IPS-11a (cell line): ENCODE measurements around the gene LSM6.

Experiments used
- H3K4me3 ChIP-seq: one replicate; pipeline ENCODE4 v1.5.1; 2013; ENCODE audit warnings: low read depth, low read length, control low read depth

Gene LSM6

GRCh38 chr4:146175541-146176453 is at the start of gene LSM6:
TSS of gene LSM6 (plus strand) at chr4:146175718. CDS start at chr4:146182922, 7,204 bp downstream.
- H3K4me3 ChIP-seq = peak within 1 kb of the TSS; percentile 77

GRCh38 chr4:146132445-146132844 is 43.1 kb upstream of the LSM6 start:
- no peak overlapping the region for H3K4me3 ChIP-seq

GRCh38 chr4:146134761-146135445 is 40.6 kb upstream of the LSM6 start:
- no peak overlapping the region for H3K4me3 ChIP-seq

GRCh38 chr4:146135941-146136340 is 39.6 kb upstream of the LSM6 start:
- H3K4me3 ChIP-seq = no peak overlapping the region

GRCh38 chr4:146142768-146143167 is 32.8 kb upstream of the LSM6 start:
- H3K4me3 ChIP-seq = no peak overlapping the region

GRCh38 chr4:146143888-146144287 is 31.6 kb upstream of the LSM6 start:
- no peak overlapping the region for H3K4me3 ChIP-seq

- H3K4me3 ChIP-seq = no peak overlapping the region
These were observed 28.6 kb upstream of the LSM6 start for GRCh38 chr4:146146918-146147317.

GRCh38 chr4:146148021-146148420 is 27.5 kb upstream of the LSM6 start:
- no peak overlapping the region for H3K4me3 ChIP-seq

GRCh38 chr4:146154057-146154456 is 21.5 kb upstream of the LSM6 start:
- no peak overlapping the region for H3K4me3 ChIP-seq

- no peak overlapping the region for H3K4me3 ChIP-seq
These were observed 20.3 kb upstream of the LSM6 start for GRCh38 chr4:146155152-146155724.

- no peak overlapping the region for H3K4me3 ChIP-seq
These were observed 17.3 kb upstream of the LSM6 start for GRCh38 chr4:146158036-146158745.

- H3K4me3 ChIP-seq = no peak overlapping the region
These were observed 16.0 kb upstream of the LSM6 start for GRCh38 chr4:146159384-146160058.

- H3K4me3 ChIP-seq = no peak overlapping the region
These were observed 14.3 kb upstream of the LSM6 start for GRCh38 chr4:146161243-146161642.

- no peak overlapping the region for H3K4me3 ChIP-seq
These were observed 10.3 kb upstream of the LSM6 start for GRCh38 chr4:146165221-146165620.

- no peak overlapping the region for H3K4me3 ChIP-seq
These were observed 9.7 kb upstream of the LSM6 start for GRCh38 chr4:146165840-146166239.

- H3K4me3 ChIP-seq = no peak overlapping the region
These were observed 5.4 kb upstream of the LSM6 start for GRCh38 chr4:146170149-146170548.

GRCh38 chr4:146176891-146177290 is 1.4 kb downstream of the LSM6 start:
- no peak overlapping the region for H3K4me3 ChIP-seq

- no peak overlapping the region for H3K4me3 ChIP-seq
These were observed 2.6 kb downstream of the LSM6 start for GRCh38 chr4:146178126-146178525.

- H3K4me3 ChIP-seq = no peak overlapping the region
These were observed 4.4 kb downstream of the LSM6 start for GRCh38 chr4:146179784-146180370.

- no peak overlapping the region for H3K4me3 ChIP-seq
These were observed 6.9 kb downstream of the LSM6 start for GRCh38 chr4:146182443-146182842.
